A673 (cell line): ENCODE measurements around the gene GRAMD2B.

Source experiments
- CTCF ChIP-seq: fragments of 300-800, 200-600 bp; sonication (generic); conservative IDR thresholded peaks from 2 replicates; pipeline ENCODE4 v1.5.1; 2017; ENCODE audit warnings: low read depth, mild to moderate bottlenecking, antibody characterized with exemption, low read length, moderate library complexity, mixed read lengths
- EZH2 ChIP-seq: fragments of 200-600 bp; sonication (generic); IDR thresholded peaks from 2 replicates; pipeline ENCODE4 v1.6.1; 2017; ENCODE audit warnings: borderline replicate concordance, low read depth, mild to moderate bottlenecking, mixed read lengths, antibody characterized with exemption, low read length; ENCODE audit not compliant: poor library complexity, severe bottlenecking

GRCh38 chr5:126374109-126374416, 49.1 kb upstream of the GRAMD2B start:
- TF ChIP-seq CTCF (no peak), EZH2 (no peak)
